Ishikawa (cell line): Measurements from ENCODE around the gene PRKCZ.

Experiments used
- CEBPB ChIP-seq: IDR thresholded peaks from 2 replicates; pipeline ENCODE4 v1.6.1; 2012
- CREB1 ChIP-seq: IDR thresholded peaks from 2 replicates; pipeline ENCODE4 v1.6.1; 2012; ENCODE audit warnings: low read depth
- EGR1 ChIP-seq: IDR thresholded peaks from 2 replicates; pipeline ENCODE4 v1.6.1; 2012
- EP300 ChIP-seq: IDR thresholded peaks from 2 replicates; pipeline ENCODE4 v1.6.1; 2012; ENCODE audit warnings: borderline replicate concordance
- FOXM1 ChIP-seq: IDR thresholded peaks from 2 replicates; pipeline ENCODE4 v1.6.1; 2012; ENCODE audit warnings: low read depth, borderline replicate concordance
- MAX ChIP-seq: IDR thresholded peaks from 2 replicates; pipeline ENCODE4 v1.6.1; 2012
- NFIC ChIP-seq: IDR thresholded peaks from 2 replicates; pipeline ENCODE4 v1.6.1; 2012
- RAD21 ChIP-seq: IDR thresholded peaks from 2 replicates; pipeline ENCODE4 v1.6.1; 2012; ENCODE audit warnings: low read depth
- TAF1 ChIP-seq: IDR thresholded peaks from 2 replicates; pipeline ENCODE4 v1.6.1; 2012; ENCODE audit warnings: low read depth, mild to moderate bottlenecking
- TCF12 ChIP-seq: IDR thresholded peaks from 2 replicates; pipeline ENCODE4 v1.6.1; 2012; ENCODE audit warnings: low read depth
- TEAD4 ChIP-seq: IDR thresholded peaks from 2 replicates; pipeline ENCODE4 v1.6.1; 2012
- USF1 ChIP-seq: IDR thresholded peaks from 2 replicates; pipeline ENCODE4 v1.6.1; 2012
- YY1 ChIP-seq: IDR thresholded peaks from 2 replicates; pipeline ENCODE4 v1.6.1; 2012; ENCODE audit warnings: low read depth
- ZBTB7A ChIP-seq: IDR thresholded peaks from 2 replicates; pipeline ENCODE4 v1.6.1; 2012; ENCODE audit warnings: low read depth
- TF ChIP-seq, protein P1 (sequence below): IDR thresholded peaks from 2 replicates; pipeline ENCODE4 v1.6.1; 2012; ENCODE audit warnings: low read depth, mild to moderate bottlenecking

Gene PRKCZ

DNA sequence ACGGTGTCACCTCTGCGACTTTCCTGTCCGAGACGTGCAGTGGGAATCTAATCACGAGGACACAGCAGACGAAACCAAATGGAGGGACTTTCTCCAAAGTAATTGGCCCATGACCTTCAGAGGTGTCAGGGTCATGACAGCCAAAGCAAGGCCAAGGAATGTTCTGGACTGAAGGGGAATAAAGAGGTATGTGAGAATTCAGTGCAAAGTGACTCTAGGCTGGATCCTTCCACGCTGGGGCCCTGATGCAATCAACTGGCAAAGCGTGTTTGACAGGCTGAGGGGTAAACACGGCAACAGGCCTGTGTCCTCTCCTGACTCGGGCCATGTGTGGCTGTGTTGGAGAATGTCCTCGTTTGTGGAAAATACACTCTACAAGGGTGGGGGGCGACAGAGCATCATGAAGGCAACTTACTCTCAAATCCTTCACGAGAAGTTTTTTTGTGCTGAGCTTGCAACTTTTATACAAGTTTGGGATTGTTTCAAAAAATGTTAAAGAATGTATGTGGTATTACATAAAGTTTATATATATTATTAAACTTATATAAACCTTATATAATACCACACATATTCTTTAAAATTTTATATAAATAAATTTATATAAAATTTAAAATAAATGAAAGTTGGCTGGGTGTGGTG, 48.3 kb upstream of the PRKCZ start:
- TF ChIP-seq CREB1 (no peak), NFIC (no peak), EP300 (no peak), TEAD4 (peak; percentile 34; the same call in 1 of the 2 replicates), RAD21 (0 out of 2 replicates have a peak, but pooled peaks have one; percentile 7), CEBPB (peak; percentile 85), FOXM1 (no peak), MAX (peak; percentile 60), YY1 (no peak), USF1 (no peak), ZBTB7A (no peak), TCF12 (no peak), TAF1 (no peak), EGR1 (no peak)
- TF ChIP-seq, protein P1, sequence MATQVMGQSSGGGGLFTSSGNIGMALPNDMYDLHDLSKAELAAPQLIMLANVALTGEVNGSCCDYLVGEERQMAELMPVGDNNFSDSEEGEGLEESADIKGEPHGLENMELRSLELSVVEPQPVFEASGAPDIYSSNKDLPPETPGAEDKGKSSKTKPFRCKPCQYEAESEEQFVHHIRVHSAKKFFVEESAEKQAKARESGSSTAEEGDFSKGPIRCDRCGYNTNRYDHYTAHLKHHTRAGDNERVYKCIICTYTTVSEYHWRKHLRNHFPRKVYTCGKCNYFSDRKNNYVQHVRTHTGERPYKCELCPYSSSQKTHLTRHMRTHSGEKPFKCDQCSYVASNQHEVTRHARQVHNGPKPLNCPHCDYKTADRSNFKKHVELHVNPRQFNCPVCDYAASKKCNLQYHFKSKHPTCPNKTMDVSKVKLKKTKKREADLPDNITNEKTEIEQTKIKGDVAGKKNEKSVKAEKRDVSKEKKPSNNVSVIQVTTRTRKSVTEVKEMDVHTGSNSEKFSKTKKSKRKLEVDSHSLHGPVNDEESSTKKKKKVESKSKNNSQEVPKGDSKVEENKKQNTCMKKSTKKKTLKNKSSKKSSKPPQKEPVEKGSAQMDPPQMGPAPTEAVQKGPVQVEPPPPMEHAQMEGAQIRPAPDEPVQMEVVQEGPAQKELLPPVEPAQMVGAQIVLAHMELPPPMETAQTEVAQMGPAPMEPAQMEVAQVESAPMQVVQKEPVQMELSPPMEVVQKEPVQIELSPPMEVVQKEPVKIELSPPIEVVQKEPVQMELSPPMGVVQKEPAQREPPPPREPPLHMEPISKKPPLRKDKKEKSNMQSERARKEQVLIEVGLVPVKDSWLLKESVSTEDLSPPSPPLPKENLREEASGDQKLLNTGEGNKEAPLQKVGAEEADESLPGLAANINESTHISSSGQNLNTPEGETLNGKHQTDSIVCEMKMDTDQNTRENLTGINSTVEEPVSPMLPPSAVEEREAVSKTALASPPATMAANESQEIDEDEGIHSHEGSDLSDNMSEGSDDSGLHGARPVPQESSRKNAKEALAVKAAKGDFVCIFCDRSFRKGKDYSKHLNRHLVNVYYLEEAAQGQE: no peak

DNA sequence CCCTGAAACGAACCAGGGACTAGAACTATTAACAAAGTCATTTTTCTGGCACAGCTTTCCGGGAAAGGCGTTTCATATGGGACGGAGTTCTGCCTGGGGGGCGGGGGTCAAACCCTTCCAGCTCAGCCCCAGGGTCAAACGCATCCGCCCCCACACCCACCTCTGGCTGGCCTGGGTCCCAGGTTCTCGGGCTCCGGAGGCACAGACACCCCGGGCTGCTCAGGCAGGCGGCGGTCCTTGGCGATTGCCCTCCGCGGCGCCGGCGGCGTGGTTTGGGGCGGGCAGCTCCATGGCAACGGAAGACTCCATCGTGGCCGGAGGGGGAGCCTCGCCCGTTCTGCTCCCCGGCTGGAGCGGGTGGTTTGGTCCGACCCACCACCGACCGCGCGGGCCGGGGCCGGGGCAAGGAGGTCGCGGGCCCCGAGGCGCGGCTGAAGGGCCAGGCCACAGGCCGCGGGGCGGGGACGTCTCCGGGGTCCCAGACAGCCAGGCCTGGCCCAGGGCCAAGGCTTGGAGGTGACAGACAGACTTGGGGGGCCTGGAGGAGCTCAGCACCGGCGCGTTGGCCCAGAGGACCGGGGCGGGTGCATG, 46.6 kb upstream of the PRKCZ start, which contains the start of gene CFAP74:
Gene CFAP74 (minus strand): TSS at position 246 of the 591 bp plus-strand sequence. CDS start 12,830 bp downstream, outside the sequence.
- peak; percentile 67; the same call in 1 of the 2 replicates for TF ChIP-seq EP300
- TF ChIP-seq MAX: peak; percentile 72
- TF ChIP-seq YY1: no peak

DNA sequence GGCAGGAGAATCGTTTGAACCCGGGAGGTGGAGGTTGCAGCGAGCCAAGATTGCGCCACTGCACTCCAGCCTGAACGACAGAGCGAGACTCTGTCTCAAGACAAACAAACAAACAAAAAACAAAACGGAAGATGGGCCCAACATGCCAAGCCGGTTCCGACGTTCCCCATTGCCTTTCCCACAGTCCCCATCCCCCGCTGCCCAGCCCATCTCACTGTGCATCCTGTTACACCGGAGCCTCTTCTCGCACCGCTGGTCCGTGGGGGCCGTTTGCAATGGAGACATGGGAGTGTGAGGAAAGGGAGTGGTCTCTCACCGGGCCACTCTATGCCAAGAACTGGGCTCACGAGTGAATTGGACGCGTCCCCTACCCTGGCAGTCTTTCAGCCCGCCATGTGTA, 45.4 kb upstream of the PRKCZ start:
- no peak for TF ChIP-seq CEBPB
- TF ChIP-seq TAF1: no peak
- no peak for TF ChIP-seq TCF12
- no peak for TF ChIP-seq EGR1
- TF ChIP-seq MAX: no peak
- TF ChIP-seq ZBTB7A: no peak

- no peak for TF ChIP-seq TAF1
- no peak for TF ChIP-seq TCF12
- TF ChIP-seq USF1: no peak
- no peak for TF ChIP-seq EGR1
- TF ChIP-seq CEBPB: no peak
- no peak for TF ChIP-seq YY1
- TF ChIP-seq NFIC: no peak
- no peak for TF ChIP-seq RAD21
- TF ChIP-seq CREB1: no peak
Measured at GRCh38 chr1:2009101-2010053, 40.8 kb upstream of the PRKCZ start.

GRCh38 chr1:2014181-2014580, 36.0 kb upstream of the PRKCZ start:
- TF ChIP-seq MAX (no peak), CEBPB (no peak), YY1 (no peak), ZBTB7A (no peak), FOXM1 (no peak), NFIC (no peak), TCF12 (no peak), TAF1 (no peak), EP300 (no peak), RAD21 (no peak), USF1 (no peak), EGR1 (no peak), CREB1 (no peak), TEAD4 (no peak)
- TF ChIP-seq, protein P1: no peak
